Measurements from ENCODE around the gene POLR2F.

DNA sequence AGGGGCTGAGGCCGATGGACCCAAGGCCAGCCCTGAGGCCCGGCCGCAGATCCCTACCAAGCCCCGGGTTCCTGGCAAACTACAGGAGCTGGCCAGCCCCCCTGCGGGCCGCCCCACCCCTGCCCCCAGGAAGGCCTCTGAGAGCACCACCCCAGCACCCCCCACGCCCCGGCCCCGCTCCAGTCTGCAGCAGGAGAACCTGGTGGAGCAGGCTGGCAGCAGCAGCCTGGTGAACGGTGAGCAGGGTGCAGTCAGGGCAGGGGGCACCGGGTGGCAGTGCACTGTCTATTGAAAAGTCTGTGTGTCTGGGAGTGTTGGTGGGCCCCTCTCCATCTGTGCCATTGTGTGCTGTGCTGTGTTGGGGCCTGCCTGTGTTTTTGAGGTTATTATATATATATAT is 31.3 kb upstream of the POLR2F start:
- TF ChIP-seq, protein P1, sequence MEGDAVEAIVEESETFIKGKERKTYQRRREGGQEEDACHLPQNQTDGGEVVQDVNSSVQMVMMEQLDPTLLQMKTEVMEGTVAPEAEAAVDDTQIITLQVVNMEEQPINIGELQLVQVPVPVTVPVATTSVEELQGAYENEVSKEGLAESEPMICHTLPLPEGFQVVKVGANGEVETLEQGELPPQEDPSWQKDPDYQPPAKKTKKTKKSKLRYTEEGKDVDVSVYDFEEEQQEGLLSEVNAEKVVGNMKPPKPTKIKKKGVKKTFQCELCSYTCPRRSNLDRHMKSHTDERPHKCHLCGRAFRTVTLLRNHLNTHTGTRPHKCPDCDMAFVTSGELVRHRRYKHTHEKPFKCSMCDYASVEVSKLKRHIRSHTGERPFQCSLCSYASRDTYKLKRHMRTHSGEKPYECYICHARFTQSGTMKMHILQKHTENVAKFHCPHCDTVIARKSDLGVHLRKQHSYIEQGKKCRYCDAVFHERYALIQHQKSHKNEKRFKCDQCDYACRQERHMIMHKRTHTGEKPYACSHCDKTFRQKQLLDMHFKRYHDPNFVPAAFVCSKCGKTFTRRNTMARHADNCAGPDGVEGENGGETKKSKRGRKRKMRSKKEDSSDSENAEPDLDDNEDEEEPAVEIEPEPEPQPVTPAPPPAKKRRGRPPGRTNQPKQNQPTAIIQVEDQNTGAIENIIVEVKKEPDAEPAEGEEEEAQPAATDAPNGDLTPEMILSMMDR (IDR thresholded peaks at IDR 0.05), result no peak
- no peak for TF ChIP-seq POLR2A (IDR thresholded peaks at IDR 0.05)

Data from esophagus squamous epithelium (tissue), 4 donors.